ENCODE results near the gene CHRNA1.

CHRNA1 gene

DNA sequence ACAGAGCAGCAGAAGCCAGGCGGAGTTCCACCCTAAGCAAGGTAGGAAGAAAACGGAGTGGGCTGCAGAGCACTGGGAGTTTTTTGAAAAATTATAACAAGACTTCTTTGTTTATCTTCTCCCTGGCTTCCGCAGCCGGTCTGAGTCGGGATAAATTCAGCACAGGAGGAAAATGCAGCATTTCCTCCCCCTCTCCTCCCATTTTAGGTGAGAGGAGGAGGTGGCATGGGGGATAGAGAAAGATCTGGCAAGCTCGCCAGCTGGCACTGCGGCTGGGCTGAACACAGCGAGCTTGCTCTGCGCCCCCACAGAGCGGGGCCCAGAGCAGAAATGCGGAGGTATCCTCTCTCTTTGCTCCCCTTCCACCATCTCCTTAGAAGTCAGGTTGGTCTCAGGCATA lies 17.7 kb upstream of the CHRNA1 start:
- no peak for DNase-seq

DNA sequence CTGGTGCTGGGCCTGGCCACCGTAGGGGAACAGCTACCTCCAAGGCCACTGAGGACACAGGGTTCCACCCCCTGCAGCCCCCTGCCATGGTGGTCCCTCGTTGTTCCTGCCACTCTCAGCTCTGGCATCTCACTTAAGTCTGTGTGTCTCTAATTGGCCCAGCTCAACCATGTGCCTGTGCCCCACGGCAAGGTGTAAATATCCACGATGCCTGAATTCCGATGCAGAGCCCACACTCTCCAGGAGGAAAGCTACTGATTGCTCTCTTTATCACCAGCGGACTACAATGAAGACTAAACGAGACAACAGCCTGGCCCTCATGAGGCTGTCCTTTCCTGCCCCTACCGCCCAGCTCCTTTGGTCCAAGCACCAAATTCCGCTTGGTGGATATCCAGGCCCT lies 17.0 kb upstream of the CHRNA1 start:
- DNase-seq: no peak

DNA sequence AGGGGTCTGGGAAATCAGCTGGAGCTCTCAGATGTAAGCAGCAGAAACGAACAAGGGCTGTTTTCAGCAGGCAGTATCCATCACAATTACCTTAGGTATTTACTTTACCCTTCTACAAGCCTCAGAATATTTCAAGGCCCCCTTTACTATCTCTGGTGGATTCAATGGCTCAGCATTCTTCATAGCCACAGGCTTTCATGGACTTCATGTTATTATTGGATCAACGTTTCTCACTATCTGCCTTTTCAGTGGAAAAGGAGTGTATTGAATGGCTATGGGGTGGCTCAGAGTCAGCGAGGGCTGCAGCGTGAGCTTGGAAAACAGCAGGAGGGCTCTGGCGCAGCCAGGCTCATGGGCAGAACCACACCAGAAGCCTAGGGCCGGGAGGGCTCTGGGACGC lies 16.6 kb upstream of the CHRNA1 start:
- DNase-seq: no peak

DNA sequence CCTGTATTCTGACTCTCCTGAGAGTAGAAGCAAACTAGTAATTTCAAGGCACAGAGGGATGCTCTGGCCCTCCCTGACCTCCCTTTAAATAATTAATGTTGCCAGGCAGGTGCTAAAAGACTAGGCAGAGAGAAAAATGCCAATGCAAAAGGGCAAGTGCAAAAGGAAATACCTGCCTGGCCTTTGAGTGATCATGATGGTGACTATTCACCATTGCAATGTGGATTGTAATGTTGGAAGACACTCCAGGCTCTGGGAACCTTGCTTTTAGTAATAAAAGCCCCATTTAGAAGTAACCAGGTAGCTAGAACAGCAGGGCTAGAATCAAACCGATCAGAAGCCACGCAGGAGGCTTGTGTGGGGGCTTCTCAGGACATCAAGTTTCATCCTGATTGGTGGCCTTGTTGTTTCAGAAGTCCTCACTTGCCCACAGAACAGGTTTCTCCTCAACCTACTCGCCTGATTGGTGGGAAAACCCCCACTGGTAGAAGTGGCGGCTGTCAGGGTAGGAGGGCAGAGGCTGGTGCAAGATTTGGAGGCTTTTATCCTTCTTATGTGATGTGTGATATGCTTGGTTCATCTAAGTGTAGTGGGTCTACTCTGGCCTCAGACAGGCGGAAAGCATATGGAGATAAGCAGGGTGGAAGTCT lies 16.0 kb upstream of the CHRNA1 start:
- DNase-seq: no peak

GRCh38 chr2:174779361-174779928 lies 15.2 kb upstream of the CHRNA1 start:
- DNase-seq: no peak

DNA sequence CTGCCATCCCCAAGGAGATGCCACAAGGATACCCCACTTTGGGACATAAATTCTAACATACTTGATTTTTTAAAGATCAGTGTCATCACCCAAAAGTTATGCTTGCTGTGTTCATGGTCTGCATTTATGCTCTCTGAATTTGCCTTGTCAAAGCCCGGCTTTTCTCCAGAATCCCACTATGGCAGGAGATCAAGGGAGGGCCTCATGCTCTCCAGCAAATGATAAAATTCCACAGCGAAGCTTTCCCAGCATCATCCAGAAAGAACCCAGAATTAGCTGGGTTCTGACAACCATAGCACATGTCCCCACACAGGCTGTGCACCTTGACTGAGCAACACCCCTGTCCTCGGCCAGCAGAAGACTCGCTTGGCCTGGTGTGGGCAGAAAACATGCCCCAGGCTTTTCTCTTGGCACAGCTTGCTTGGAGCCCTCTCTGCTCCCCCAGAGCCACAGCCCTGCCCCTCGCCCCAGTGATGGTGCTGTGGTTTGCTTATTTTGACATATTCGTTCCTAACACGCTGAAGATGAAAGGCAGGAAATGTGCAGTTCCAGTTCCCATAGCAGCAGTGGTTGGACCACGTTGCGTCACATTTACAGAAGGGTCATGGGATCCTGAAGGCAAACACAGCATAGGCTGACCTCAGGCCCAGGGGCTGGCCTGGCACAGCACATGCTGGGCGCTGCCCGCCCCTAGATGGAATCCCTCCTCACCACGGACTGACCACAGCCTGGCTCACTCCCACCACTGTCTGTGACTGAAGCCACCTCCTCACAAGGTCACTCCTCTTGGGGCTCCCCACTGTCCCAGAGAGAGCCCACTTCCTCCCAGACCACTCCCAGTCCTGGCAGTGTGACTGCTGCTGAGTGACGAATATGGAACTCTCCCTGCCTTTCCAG lies 14.1 kb upstream of the CHRNA1 start:
- peak; percentile 37 for DNase-seq

GRCh38 chr2:174777347-174778084 lies 13.2 kb upstream of the CHRNA1 start:
- DNase-seq: no peak

DNA sequence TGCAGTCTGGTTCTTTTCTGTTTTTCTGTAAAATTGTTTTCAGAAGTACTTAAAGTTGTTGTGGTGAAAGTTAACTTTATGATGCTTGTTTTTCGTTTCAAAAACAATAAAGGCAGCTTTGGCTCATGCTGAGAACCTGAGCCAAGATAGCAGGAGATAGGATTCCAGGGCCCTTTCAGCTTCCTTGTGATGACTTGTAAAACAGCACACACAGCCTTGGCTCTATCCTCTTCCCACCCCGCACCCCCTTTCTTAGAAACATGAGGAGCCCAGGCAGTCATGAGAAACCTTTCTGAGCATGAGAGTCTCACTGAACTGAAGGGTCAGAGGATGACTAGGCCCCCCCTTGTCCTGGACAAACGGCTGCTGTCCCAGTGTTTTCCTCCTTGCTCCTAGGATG lies 12.4 kb upstream of the CHRNA1 start:
- no peak for DNase-seq

DNA sequence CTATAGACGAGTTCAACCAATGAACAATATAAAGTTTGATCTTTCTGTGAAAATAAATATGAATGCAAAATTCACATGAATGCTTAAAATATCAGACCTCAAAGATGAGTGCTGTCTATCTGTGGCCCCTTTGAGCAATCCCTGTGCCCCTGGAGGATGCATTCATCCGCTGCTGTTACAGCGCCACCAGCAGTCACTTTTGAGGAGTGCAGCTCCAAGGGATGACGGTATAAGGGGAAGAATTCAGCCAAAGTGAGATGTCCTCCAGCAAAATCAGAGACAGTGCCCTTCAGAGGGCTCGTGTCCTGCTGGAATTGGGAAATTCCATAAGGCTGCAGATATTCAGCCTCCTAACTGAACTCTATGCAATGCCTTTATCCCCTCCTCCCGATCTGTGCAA lies 12.0 kb upstream of the CHRNA1 start:
- no peak for DNase-seq

DNA sequence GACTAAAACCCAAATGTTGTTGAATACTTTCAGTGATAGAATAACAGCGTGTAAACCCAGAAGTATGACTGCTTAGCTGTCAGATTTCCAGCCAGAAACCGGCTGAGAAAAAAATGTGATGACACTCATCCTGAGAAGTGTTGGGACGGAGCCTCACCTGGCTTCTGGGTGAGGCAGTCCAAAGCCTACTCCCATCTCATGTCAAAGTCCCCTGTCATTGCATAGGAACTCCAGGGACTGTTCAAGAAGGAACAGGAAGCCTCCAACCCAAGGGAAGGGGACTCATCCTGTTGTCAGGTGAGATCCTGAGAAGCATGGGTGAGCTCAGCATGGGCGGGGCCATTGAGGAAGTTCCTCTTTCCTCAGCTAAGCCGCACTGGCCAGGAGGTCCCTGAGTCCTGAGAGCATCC lies 11.3 kb upstream of the CHRNA1 start:
- no peak for DNase-seq

DNA sequence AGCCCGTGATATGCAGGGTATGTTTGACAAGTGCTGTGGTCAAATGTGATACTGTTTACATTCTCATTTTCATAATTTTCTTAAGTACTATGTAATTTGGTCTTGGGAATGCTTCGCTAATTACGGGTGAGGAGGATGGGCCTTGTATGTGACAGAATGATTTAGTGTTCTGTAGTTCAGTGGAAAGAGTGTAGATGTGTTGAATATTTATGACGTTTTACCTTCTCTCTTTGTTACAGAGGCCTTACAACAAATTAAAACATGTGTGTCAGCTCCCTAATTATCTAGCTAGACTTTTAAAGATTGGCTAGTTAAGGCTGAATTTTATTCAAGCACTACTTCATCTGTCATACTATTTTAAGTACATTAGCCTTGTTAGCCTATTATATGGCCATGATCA lies 10.6 kb upstream of the CHRNA1 start:
- DNase-seq: no peak

- no peak for DNase-seq
Observed at GRCh38 chr2:174773215-174773614, 8.9 kb upstream of the CHRNA1 start.

- no peak for DNase-seq
Observed at GRCh38 chr2:174772472-174772801, 8.2 kb upstream of the CHRNA1 start.

DNA sequence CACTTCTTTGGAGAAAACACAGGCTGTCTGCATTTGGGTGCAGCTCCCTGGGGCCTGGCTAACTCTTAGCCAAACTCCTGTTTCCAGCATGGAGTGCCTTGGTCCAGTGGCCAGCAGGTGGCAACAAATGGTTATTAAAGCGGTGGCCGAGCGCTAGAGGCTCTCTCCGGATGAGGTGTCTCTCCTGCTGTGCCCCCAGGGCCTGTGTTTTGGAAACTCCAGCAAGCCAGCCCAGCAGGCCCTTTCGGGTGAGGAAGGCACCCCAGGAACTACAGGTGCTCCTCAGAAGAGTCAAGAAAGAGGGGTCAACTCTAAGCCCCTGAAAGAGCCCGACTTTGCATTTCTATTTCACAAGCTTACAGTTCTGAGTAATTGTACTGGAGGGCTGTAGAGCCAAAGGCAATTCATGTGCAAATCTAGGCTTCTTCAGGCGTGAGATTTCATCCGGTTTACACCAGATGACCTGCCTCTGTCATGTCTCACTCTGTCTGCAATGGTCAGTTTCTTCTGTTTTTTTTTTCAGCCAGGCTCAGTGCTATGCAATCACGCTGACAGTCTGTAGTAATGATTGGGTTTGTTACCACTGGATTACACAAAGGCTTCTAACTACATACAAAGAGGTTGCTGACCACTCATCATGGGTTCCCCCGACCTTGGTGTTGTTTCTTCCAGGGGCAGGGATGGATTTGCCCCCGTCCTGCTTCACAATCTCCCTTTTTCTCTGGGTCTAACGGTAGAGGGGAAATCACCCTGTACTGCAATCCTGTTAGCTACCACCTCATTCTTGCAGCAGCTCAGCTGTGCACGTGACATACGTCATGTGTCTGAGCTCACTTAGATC lies 7.6 kb upstream of the CHRNA1 start:
- peak; percentile 61 for DNase-seq

DNA sequence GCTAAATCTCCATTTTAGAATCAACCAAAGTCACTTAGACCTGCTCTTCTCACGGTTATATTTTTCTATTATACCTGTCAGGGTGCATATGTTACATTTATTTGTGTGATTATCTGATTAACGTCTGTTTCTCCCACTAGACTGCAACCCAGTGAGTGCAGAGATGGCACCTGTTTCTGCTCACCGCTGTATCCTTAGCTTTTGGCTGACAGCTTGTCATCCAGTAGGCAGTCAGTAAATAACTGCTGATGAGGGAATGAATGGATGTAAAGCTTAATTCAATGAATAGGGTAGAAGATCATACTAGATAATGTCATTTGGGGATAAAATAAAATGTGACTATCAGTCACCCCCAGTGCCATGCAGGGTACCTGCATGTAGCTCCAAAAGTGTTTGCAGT lies 6.9 kb upstream of the CHRNA1 start:
- no peak for DNase-seq

DNA sequence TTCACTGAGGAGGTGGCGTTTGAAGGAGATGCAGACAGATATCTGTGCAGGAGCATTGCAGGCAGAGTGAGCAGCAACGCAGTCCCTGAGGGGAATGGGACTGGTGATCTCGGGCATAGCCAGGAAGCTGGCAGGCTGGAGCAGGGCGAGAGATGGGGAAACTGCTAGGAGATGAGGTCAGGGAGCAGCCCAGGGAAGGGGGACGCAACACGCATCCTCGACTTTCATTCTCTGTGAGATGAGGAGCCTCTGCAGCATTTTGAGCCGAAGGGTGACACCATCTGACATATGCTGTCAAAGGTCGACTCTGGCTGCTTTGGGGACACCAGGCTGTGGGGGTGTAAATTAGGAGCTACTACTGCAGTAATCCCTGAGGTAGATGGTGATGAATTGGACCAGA lies 4.3 kb upstream of the CHRNA1 start:
- DNase-seq: no peak

DNA sequence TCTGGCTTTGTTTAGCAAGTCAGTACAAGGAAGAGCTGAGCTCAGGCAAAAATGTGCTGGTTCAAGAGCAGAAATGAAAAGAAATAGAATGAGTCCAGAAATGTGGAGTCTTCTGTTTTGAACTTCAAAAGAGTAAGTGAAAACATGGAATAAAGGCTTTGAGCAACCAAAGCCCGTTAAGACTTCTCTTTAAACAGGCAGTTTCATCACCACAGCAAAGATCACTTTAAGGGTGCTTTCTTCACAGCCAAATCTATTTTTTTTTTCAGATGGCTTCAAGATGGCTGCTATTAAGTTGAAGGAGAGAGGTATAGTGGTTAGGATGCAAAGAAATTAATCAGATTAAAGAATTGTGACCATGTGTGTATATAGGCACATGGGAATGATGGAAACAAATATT lies 2.0 kb upstream of the CHRNA1 start:
- DNase-seq: no peak

DNA sequence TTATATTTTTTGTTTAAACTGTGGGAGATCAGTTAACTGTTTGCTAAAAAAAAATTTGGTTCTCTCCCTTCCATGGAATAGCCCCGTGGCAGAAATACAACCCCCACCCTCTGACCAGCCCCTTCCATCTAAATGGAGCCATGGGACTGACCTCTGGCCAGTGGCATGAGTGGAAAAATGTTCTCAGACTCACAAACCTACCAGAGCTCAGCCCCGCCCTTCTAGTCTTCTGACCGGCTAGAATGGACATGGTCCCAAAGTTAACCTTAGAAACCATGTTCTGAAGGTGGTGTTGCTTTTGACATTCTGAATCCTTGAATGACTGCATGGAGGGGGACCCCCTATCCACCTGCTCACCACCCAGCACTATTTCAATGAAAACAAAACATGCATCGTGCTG lies 1.3 kb upstream of the CHRNA1 start:
- no peak for DNase-seq

DNA sequence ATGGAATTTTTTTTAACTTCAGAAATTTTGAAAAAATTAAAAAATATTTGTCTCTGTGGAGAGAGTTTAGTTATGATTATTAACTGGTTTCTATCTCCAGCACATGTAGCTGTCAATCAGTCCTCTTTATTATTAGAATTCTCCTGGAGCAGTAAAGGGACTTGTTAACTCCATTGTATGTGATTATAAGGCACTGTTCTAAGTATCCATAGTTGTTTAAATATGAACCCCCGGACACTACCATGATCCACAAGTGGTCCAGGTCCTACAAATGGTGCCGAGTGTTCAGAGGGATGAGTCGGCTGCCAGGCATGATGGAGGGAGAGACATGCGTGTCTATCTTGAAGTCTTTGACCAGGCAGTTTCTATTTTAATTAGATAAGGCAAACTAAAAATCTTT lies 492 bp downstream of the CHRNA1 start:
- no peak for DNase-seq

DNA sequence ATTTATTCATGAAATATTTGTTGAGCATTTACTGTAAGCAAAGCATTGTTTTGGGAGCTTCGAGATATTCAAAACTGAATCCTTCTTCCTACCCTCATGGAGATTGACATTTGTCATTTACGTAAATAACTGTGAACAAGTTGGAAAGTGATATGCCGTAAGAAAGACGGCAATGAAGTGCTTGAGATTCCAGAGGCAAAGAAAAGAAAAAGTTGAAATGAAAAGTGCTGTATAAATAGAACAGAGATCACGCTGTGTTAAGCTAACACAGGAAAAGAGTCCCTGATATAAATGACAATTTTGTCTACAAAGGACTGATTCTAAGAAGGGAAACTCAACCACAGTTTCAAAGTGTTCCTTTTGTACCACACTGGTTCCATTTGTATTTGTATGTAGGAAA lies 1.8 kb downstream of the CHRNA1 start:
- no peak for DNase-seq

DNA sequence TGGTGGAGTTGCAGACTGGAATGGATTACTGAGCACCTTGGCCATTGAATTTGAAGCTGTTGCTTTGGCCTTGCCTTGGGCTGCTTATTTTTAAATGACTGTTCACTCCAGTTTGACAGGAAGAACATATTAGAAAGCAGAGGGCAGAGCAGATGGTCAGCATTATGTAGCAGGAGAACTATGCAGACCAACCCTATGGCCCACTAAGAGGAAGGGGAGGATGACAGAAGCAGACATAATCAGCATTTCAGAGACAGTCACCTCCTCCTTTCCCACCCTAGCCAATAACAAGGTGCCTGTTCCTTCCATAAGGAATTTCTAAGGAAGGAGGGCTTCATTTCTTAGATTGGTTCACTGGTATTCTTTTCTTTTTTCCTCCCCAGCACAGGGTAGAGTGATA lies 2.4 kb downstream of the CHRNA1 start:
- DNase-seq: no peak

- no peak for DNase-seq
Observed at GRCh38 chr2:174760845-174761473, 3.3 kb downstream of the CHRNA1 start.
